Measurements from ENCODE around the gene EDN1. TPM values are rescaled to one million over a fixed set of nuclear protein-coding genes. Genes with fewer than 3 reads are reported as not detected.

EDN1 gene
- total and polyA plus RNA-seq, 2 of the 4 experiments (the other 2 are of a cell fraction): 5.6 to 9.0 TPM

DNA sequence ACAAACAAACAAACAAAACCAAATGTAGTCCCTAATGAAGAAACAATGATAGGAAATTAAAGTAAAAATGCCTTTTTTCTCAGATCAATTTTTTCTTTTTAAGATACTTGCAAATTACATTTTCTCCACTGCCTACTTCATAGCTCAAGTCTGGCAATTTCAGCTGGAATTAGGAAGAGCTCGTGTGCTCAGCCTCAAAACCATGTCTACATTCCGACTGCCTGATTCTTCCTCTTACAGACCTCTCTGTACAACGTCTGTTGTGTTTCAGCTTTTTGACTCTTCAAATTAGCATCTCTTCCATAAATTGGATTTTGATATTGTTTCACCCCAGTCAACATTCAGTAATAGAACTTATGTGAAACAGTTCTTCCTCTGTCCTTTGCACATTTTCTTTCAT, 9.3 kb upstream of the EDN1 start:
- no peak overlapping the region for H3K9ac ChIP-seq (ENCODE audit: low read depth, low read length)
- ATAC-seq (ENCODE audit: low read depth) (no peak), DNase-seq (no peak)
- no TSS peak for BruUV-seq (replicated peaks)
- H3K4me3 ChIP-seq (ENCODE audit: insufficient read depth, low read depth, low read length): no peak overlapping the region
- H3K36me3 ChIP-seq (ENCODE audit: control insufficient read depth, insufficient read depth, low read length): no peaks in the 10 kb centered on the region
- H3K18ac ChIP-seq (ENCODE audit: low read depth, low read length): no peak overlapping the region
- TF ChIP-seq BHLHE40 (IDR thresholded peaks at IDR 0.05; ENCODE audit: low read depth, low read length): no peak
- no peak for TF ChIP-seq FOS (IDR thresholded peaks at IDR 0.05; ENCODE audit: low read depth, low read length)
- no peak for TF ChIP-seq CHD1 (IDR thresholded peaks at IDR 0.05; ENCODE audit: low read depth, low read length)
- TF ChIP-seq MAFK (IDR thresholded peaks at IDR 0.05; ENCODE audit: low read depth, low read length): no peak
- no peak for TF ChIP-seq RCOR1 (IDR thresholded peaks at IDR 0.05; ENCODE audit: insufficient replicate concordance, low read length)
- TF ChIP-seq NFE2L2 (IDR thresholded peaks at IDR 0.05; ENCODE audit: low read depth, low read length): no peak
- TF ChIP-seq, protein P1, sequence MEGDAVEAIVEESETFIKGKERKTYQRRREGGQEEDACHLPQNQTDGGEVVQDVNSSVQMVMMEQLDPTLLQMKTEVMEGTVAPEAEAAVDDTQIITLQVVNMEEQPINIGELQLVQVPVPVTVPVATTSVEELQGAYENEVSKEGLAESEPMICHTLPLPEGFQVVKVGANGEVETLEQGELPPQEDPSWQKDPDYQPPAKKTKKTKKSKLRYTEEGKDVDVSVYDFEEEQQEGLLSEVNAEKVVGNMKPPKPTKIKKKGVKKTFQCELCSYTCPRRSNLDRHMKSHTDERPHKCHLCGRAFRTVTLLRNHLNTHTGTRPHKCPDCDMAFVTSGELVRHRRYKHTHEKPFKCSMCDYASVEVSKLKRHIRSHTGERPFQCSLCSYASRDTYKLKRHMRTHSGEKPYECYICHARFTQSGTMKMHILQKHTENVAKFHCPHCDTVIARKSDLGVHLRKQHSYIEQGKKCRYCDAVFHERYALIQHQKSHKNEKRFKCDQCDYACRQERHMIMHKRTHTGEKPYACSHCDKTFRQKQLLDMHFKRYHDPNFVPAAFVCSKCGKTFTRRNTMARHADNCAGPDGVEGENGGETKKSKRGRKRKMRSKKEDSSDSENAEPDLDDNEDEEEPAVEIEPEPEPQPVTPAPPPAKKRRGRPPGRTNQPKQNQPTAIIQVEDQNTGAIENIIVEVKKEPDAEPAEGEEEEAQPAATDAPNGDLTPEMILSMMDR (conservative IDR thresholded peaks at IDR 0.05; ENCODE audit: low read depth, low read length): no peak
- no peak for TF ChIP-seq RFX5 (IDR thresholded peaks at IDR 0.05; ENCODE audit: low read depth, low read length)
- H2BK20ac ChIP-seq (ENCODE audit: low read depth, low read length): no peak overlapping the region
- 50% methylated on average over 1 of the region's 3 CpGs; no CpG with 5 or more reads in 1 of the 2 experiments for WGBS, 2 experiments (ENCODE audit: extremely low coverage in 2 of 2, insufficient read length in 1 of 2)
- ChIA-PET POLR2A (ENCODE audit: unreplicated experiment) (no interaction called here), CTCF (interaction anchor here (0.9 to 3.8 kb wide), 2 partner anchors 9 to 324 kb away, joined by 3 to 16 read pairs; partner anchors contain the start of gene EDN1)
- H3K14ac ChIP-seq (replicated peaks; ENCODE audit: low read depth, low read length): no peak overlapping the region
- no peak overlapping the region for H2BK15ac ChIP-seq (ENCODE audit: low read depth, low read length)
- no peak overlapping the region for H3K56ac ChIP-seq (ENCODE audit: extremely low read depth, insufficient read depth, low read length)
- no peak overlapping the region for H2AK5ac ChIP-seq (ENCODE audit: low read depth, low read length)
- in situ Hi-C loops (cut with MboI; ENCODE audit: low sequenced_read_pairs) (no loop called here), intact Hi-C loops (cut with micrococcal nuclease) (loop anchor here (10.0 kb wide), 1 partner anchor 196 kb away; no protein-coding TSS in a partner anchor), dilution Hi-C loops (cut with HindIII; ENCODE audit: low sequenced_read_pairs, unreplicated experiment) (no loop called here)
- H3K4me2 ChIP-seq (ENCODE audit: low read depth, low read length): no peak overlapping the region
- H4K91ac ChIP-seq (ENCODE audit: insufficient read depth, low read depth, low read length): no peak overlapping the region
- H2AK9ac ChIP-seq (replicated peaks; ENCODE audit: low read depth, low read length, poor library complexity): no peak overlapping the region
- no peaks in the 10 kb centered on the region for H3K9me1 ChIP-seq (ENCODE audit: insufficient read depth, low read length)
- H2AFZ ChIP-seq (replicated peaks; ENCODE audit: low read length, poor library complexity): no peak overlapping the region
- H3K27ac ChIP-seq (ENCODE audit: insufficient read depth, low read length): no peak overlapping the region
- H4K5ac ChIP-seq (ENCODE audit: low read depth, low read length): no peak overlapping the region
- no peaks in the 10 kb centered on the region for H4K20me1 ChIP-seq (ENCODE audit: insufficient read depth, low read length)
- H3K4me1 ChIP-seq (ENCODE audit: control insufficient read depth, insufficient read depth, low read length): peaks cover 4% of the 10 kb centered on the region
- no peaks in the 10 kb centered on the region for H3K27me3 ChIP-seq (ENCODE audit: control insufficient read depth, insufficient read depth, low read length)
- no peak overlapping the region for H4K8ac ChIP-seq (ENCODE audit: low read depth in 2 of 2, low read length in 2 of 2)
- H2BK120ac ChIP-seq (ENCODE audit: low read depth, low read length): no peak overlapping the region
- H3K79me1 ChIP-seq (ENCODE audit: low read depth in 1 of 2, low read length in 2 of 2): no peaks in the 10 kb centered on the region
- H3K23ac ChIP-seq (ENCODE audit: low read depth, low read length): no peak overlapping the region
- H2BK5ac ChIP-seq (ENCODE audit: low read depth, low read length, poor library complexity, severe bottlenecking): no peak overlapping the region
- H3K4ac ChIP-seq (ENCODE audit: low read depth, low read length): no peak overlapping the region
- H3K9me3 ChIP-seq (ENCODE audit: control insufficient read depth, insufficient read depth, low read length): no peaks in the 10 kb centered on the region

Data from IMR-90 (cell line).